Kidney (tissue), 14 donors: ENCODE results near the gene RBM42. TPM values are rescaled to one million over a fixed set of nuclear protein-coding genes. Genes with fewer than 3 reads are reported as not detected.
A peak's percentile ranks its signal among the peaks of the same experiment; 100 is the strongest.

Experiments used
- DNase-seq, 5 donors: peaks; one replicate each; pipeline ENCODE4 v3.0.0-alpha.2; 2013 to 2020
- FAIRE-seq: peaks from 2 replicates; lab custom pipeline; 2012; peaks lifted over from hg19 to GRCh38; lab: Jason Lieb, UNC
- H3K27ac ChIP-seq, 2 donors: one replicate each; pipeline ENCODE4 v1.7.0; 2013; ENCODE audit warnings: low read depth in 2 of 2, low read length in 2 of 2, inconsistent platforms in 1 of 2
- H3K27me3 ChIP-seq: one replicate; pipeline ENCODE4 v1.7.1; 2013; ENCODE audit warnings: low read length, inconsistent platforms; ENCODE audit not compliant: control insufficient read depth, insufficient read depth
- H3K36me3 ChIP-seq, 3 donors: one replicate each; pipeline versions ENCODE4 v1.7.0 to v1.7.1; 2013; ENCODE audit warnings: low read length in 3 of 3, control low read depth in 1 of 3, inconsistent platforms in 1 of 3; ENCODE audit not compliant: insufficient read depth in 3 of 3, control insufficient read depth in 2 of 3
- H3K4me1 ChIP-seq, 3 donors: one replicate each; pipeline versions ENCODE4 v1.7.0 to v1.7.1; 2013; ENCODE audit warnings: low read length in 3 of 3, inconsistent platforms in 1 of 3, low read depth in 1 of 3; ENCODE audit not compliant: control insufficient read depth in 2 of 3, insufficient read depth in 2 of 3
- H3K4me3 ChIP-seq, 3 donors: one replicate each; pipeline versions ENCODE4 v1.7.0 to v1.8.1; 2013; ENCODE audit warnings: low read length in 3 of 3, control low read depth in 1 of 3, inconsistent platforms in 1 of 3
- H3K9ac ChIP-seq, 3 donors: one replicate each; pipeline versions ENCODE4 v1.7.0 to v1.7.1; 2013; ENCODE audit warnings: low read length in 3 of 3, control low read depth in 1 of 3, inconsistent platforms in 1 of 3
- H3K9me3 ChIP-seq, 3 donors: one replicate each; pipeline versions ENCODE4 v1.7.0 to v1.7.1; 2013; ENCODE audit warnings: low read length in 3 of 3, control low read depth in 1 of 3, inconsistent platforms in 1 of 3; ENCODE audit not compliant: control insufficient read depth in 2 of 3, insufficient read depth in 1 of 3
- CTCF ChIP-seq: IDR thresholded peaks from 3 replicates; pipeline ENCODE4 v1.5.1; 2012; ENCODE audit warnings: mild to moderate bottlenecking, moderate library complexity, borderline replicate concordance; ENCODE audit not compliant: insufficient read depth; ENCODE audit errors: extremely low read depth
- intact Hi-C: fragments of 100-400 bp; cut with DNase I; formaldehyde crosslinking; loops from one replicate; pipeline ENCODE4 v1.11.1; 2022
- polyA plus RNA-seq: library from polyadenylated mRNA; stranded (reverse); fragments of 350-450 nt; fragmentation: Illumina TruSeq; extraction: RNeasy Lipid Tissue Mini Kit (QIAGEN cat#74804); gene quantifications from one replicate; pipeline ENCODE4 v1.2.3, GENCODE V29; 2014; ENCODE audit warnings: low read depth, low replicate concordance; ENCODE audit not compliant: insufficient read depth
- total RNA-seq: library from RNA; stranded (reverse); fragmentation: NEBNext Ultra II Directional; extraction: Animal tissue kit (Norgen Biotek cat#: 25700); gene quantifications from one replicate; pipeline ENCODE4 v1.2.1, GENCODE V29; 2021
- donor health status: control.
- donor health status: control.
- donor health status: control.
- donor health status: control.
- donor health status: control.
- donor health status: DM: yes; HTN: yes; CAD: no.
- donor health status: Normal renal cell carcinoma (clear cell type).

RBM42 gene
- total and polyA plus RNA-seq, 2 donors from 2014 or later: 77.6 to 78.1 TPM

- peak overlapping the region; percentile 45 to 86 (median 70) for H3K4me3 ChIP-seq
- no peaks in the 10 kb centered on the region for H3K27me3 ChIP-seq
- TF ChIP-seq CTCF: no peak
- peaks cover 0 to 15% (median 0%) of the 10 kb centered on the region in 3 donors for H3K4me1 ChIP-seq
- DNase-seq (peak; percentile 93 to 98 (median 96)), FAIRE-seq (no peak)
- no peaks in the 10 kb centered on the region for H3K9me3 ChIP-seq
- H3K36me3 ChIP-seq: no peaks in the 10 kb centered on the region
- H3K9ac ChIP-seq: peak overlapping the region; percentile 35 to 60 (median 58)
- intact Hi-C loops: no loop called here
- H3K27ac ChIP-seq: peak overlapping the region; percentile 86 to 91
Observed at GRCh38 chr19:35644206-35644986, 15.6 kb downstream of the RBM42 start.

- intact Hi-C loops: no loop called here
- H3K36me3 ChIP-seq: no peaks in the 10 kb centered on the region
- TF ChIP-seq CTCF: no peak
- H3K9ac ChIP-seq: peak overlapping the region in 1 of 3 donors; percentile 55
- peak; percentile 76 to 93 (median 84) for DNase-seq
- H3K9me3 ChIP-seq: no peaks in the 10 kb centered on the region
- no peak for FAIRE-seq
- no peaks in the 10 kb centered on the region for H3K27me3 ChIP-seq
- H3K27ac ChIP-seq: peak overlapping the region; percentile 80 to 91
- peaks cover 0 to 17% (median 0%) of the 10 kb centered on the region in 3 donors for H3K4me1 ChIP-seq
- H3K4me3 ChIP-seq: peak overlapping the region; percentile 18 to 86 (median 45)
Observed at GRCh38 chr19:35644987-35645679, 16.3 kb downstream of the RBM42 start.

- no peak for FAIRE-seq
- no peak overlapping the region for H3K9ac ChIP-seq
- H3K27ac ChIP-seq: no peak overlapping the region
- DNase-seq: no peak
- TF ChIP-seq CTCF: no peak
- intact Hi-C loops: no loop called here
- no peak overlapping the region for H3K4me3 ChIP-seq
- no peaks in the 10 kb centered on the region for H3K9me3 ChIP-seq
- no peaks in the 10 kb centered on the region for H3K36me3 ChIP-seq
- peaks cover 0 to 17% (median 0%) of the 10 kb centered on the region in 3 donors for H3K4me1 ChIP-seq
- no peaks in the 10 kb centered on the region for H3K27me3 ChIP-seq
Observed at GRCh38 chr19:35645680-35646511, 17.1 kb downstream of the RBM42 start.
